GM08714 (cell line): ENCODE measurements around the gene MLXIP.

Source experiments
- H3K4me3 ChIP-seq: fragments of 200-500 bp; sonication (Bioruptor generic); 2 replicates; pipeline ENCODE4 v1.5.1; 2014; ENCODE audit warnings: mild to moderate bottlenecking, low read length, inconsistent platforms
- ZNF274 ChIP-seq: IDR thresholded peaks from 2 replicates; pipeline ENCODE4 v1.6.1; 2012; ENCODE audit warnings: mild to moderate bottlenecking, low read depth, low read length

The MLXIP gene

DNA sequence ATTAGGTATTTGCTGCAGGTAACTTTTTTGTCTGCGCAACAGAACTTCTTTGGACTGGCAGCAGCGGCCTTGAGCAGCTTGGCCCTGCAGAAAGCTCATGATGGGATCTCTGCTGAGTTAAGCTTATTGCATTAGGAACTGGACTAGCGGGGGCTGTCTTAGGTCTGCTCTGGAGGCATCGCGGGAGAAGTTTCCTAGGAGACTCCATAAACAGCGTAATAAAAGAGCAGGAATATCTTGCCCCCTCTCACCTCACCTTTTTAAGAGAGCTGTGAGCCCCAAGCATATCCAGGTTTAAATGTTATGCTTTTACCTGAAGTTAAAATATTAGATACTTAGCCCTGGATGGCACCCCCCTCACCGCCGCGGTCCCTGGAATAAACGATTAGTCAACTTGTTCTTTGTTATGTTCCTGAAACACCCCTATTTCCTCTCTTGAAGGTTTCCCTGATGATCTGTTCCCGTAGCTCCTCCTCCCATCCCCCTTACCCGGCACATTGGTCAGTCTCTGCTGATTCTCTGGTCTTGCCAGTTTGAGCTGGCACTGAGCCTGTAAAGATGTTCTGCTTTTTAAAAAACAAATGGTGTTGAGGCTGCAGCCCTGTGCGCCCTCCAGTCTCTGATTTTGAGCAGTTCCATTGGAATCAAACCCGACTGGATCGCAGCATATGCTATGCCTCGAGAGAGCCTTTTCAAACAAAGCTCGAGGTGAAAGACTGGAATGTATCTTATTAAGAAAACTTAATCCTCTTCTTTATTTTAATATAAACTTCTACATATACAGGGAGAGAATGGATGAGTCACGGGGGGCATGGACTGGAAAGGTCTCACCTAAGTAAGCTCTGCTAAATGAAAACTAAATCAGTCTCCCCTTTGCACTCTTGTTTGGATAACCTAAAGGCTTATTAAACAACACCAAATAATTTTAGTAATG is 1.9 kb downstream of the MLXIP start:
- no peak for TF ChIP-seq ZNF274

DNA sequence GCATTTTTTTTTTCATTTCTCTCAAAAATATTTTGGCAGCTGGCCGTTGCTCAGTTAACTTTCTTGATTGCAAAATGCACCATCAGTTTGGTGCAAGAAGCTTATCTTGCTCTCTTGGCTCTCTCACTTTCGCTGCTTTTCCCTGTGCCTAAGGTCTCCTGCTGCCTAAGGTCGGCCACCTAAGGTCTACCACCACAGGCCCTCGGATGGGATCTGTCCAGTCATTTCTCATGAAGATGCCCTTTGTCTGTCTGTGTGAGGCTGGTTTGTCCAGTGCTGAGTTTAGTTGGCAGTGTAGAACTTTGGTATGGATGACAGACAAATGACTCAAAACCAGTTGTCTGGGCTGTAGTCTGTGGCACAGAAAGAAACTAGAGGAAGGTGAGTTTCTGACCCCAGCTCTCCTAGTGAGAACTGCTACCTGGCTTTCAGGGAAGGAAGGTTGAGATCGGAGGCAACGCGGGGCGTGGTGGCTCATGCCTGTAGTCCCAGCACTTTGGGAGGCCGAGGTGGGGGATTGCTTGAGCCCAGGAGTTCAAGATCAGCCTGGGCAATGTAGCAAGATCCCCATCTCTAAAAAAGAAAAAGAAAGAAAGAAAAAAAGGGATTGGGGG is 2.6 kb downstream of the MLXIP start:
- TF ChIP-seq ZNF274 = no peak
- H3K4me3 ChIP-seq = peak overlapping the region; percentile 36; the same call in 1 of the 2 replicates

More for the DNA sequence above, 1.9 kb downstream of the MLXIP start:
- peak overlapping the region; percentile 64 for H3K4me3 ChIP-seq

DNA sequence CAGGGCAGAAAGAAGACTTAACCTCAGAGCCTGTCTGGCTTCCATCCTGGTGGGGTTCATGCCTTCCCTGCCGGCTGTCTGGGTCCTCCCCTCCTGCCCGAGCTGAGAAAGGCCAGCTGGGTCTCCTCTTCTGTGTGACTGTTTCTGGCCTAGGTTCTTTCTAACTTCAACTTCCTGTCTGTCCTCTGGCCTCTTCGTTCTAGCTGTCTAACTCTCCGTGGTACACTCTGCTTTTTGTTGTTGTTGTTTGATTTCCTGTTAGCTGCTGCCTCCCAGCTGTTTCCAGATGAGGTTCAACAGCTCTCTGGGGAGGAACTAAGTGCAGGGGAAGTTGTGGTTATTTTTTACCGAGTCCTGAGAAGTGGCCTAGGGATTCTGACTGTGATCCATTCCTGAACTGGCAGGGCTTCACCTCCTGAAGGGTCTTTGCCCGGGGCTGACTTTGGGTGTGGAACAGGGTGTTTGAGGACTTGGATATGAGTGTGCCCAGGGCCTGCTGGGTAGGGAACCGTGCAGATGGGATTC is 3.2 kb downstream of the MLXIP start:
- H3K4me3 ChIP-seq = peak overlapping the region; percentile 36; the same call in 1 of the 2 replicates
- no peak for TF ChIP-seq ZNF274

DNA sequence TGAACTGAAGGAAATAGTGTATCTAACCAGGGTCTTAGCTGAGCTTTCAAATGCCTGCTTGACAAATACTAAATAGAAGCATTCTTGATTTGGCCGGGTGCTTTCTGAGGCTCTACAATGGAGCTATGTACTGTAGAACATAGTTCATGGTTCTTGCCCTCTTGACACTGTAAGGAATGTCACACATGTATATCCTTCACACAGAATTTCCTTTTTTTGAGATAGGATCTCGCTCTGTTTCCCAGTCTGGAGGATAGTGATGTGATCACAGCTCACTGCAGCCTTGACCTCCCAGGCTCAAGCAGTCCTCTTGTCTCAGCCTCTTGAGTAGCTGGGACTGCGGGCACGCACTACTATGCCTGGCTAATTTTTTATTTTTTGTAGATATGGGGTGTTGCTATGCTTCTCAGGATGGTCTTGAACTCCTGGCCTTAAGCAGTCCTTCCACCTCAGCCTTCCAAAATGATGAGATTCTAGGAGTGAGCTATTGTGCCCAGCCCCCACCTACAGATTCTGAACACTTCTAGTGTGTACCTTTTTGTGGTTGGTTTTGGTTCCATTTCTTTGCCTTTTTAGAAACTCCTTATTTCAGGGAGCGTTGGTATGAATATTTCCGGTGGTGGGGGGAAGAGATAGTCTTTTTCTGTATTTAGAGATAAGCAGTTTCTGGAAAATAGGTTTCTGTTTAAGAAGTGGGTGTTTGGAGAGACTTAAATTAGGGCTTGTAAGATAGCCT is 4.2 kb downstream of the MLXIP start:
- H3K4me3 ChIP-seq = peak overlapping the region; percentile 39; the same call in 1 of the 2 replicates

DNA sequence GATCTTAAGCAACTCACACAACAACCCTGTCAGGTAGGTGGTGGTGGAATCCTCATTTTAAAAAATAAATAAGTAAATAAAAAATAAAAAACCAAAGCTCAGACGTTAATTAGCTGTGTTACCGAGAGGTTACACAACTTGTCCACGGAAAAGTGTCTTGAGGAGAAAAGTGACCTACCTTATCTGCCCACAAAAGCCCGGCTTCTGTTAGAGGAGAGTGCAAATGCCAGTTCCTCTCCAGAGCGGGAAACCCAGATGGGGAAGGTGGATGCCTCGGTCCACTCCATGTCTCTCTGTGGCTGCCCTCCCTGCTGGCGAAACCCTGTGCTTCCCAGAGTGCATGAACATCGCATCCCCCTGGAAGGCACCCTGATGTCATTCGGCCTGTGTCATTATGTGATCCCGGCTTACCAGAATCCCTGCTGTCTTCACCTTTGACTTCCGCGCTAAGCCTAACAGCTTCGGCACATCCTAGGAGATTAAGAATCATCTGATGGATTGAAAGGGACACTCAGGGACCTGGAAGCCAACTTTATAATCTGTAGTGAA is 6.4 kb downstream of the MLXIP start:
- TF ChIP-seq ZNF274 = no peak
- H3K4me3 ChIP-seq = no peak overlapping the region

More for the DNA sequence above, 4.2 kb downstream of the MLXIP start:
- no peak for TF ChIP-seq ZNF274

DNA sequence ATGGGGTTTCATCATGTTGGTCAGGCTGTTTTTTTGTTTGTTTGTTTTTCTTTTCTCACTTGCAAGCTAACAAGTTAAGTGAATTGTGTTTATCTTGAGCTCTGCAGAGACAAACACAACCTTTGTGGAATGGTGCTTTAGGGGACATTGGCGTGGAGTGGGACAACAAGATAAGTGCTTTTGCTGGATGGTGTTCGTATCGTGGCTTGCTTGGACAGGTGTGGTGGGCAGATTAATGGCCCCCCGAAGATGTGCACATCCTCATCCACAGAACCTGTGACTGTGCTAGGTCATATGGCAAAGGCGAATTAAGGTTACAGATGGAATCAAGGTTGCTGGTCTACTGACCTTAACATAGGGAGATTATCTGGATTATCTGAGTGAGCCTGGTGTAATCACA is 7.0 kb downstream of the MLXIP start:
- no peak for TF ChIP-seq ZNF274
- H3K4me3 ChIP-seq = no peak overlapping the region

DNA sequence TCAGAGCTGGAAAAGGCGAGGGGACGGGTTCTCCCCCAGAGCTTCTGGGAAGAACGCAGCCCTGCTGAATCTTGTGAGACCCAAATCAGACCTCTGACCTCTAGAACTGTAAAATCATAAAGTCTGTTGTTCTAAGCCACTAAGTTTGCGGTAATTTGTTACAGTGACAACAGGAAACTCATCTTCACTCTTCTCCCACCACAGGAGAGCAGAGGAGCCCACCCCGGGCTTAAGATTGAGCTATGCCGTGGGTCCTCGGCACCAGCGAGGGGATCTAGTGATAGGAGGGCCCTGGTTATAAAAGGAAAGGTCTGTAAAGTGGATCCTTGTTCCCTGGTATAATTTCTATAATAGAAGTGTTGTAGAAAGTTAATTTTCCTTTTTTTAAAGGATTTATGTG is 7.6 kb downstream of the MLXIP start:
- no peak overlapping the region for H3K4me3 ChIP-seq
- TF ChIP-seq ZNF274 = no peak

DNA sequence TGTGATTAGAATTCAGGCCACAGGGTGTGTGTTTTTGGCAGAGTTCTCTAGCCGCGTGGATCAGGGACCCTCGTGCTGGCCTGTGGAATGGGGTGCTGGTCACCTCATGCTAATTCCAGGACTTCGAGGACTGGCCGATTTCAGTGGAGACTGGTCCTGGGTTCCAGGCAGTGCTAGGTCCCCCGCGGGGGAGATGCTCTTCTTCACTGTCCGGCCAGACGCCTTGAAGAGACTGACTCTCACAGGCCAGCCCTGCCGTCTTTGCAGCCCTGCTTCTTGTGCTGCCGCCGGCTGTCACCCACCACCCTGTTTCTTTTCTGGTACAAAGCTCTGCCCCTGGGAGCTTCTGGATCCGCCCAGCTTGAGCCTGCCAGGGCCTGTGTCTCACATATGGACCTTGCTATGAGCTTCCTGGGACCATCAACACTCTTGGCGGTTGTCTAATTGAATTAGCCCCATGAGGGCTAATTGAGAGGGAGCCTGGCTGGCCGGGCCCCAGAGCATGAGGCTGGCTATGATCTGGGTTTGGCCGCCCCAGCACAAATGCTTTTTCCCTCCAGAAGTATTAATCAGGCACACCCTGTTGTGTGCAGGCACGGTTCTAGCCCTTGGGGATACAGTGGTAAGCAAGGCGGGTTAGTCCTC is 8.2 kb downstream of the MLXIP start:
- no peak for TF ChIP-seq ZNF274
- no peak overlapping the region for H3K4me3 ChIP-seq

DNA sequence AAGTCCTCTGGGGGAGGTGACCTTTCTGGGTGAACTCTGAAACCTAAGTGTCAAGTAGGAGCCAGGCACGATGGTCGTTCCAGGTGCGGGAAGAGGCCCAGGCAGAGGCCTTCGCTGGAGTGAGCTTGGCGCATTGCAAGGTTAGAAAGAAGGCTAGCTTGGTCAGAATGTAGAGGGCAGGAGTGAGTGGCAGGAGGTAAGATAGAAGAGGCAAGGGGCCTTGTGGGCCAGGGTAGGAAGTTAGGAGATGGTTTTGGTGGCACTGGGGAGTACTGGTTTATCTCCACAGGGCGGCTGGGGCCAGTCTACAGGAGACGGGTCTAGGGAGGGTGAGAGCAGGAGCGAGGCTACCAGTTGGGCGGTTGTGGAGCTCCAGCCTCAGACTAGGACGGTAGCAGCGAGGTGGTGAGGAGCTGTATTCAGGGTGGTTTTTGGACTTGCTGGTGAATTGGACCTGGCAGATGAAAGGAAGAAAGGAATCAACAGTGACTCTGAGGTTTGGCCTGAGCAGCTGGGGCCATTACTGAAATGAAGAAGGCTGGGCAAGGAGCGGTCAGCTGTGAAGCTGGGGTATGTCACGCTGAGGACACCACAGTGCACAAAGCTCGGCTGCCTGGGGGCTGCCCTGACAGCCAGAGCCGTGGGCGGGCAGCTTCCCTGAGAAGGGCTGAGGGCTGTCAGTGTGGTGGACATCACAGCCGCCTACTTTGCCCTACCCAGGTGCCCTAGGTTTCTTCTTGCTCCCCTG is 9.0 kb downstream of the MLXIP start:
- no peak for TF ChIP-seq ZNF274
- no peak overlapping the region for H3K4me3 ChIP-seq

DNA sequence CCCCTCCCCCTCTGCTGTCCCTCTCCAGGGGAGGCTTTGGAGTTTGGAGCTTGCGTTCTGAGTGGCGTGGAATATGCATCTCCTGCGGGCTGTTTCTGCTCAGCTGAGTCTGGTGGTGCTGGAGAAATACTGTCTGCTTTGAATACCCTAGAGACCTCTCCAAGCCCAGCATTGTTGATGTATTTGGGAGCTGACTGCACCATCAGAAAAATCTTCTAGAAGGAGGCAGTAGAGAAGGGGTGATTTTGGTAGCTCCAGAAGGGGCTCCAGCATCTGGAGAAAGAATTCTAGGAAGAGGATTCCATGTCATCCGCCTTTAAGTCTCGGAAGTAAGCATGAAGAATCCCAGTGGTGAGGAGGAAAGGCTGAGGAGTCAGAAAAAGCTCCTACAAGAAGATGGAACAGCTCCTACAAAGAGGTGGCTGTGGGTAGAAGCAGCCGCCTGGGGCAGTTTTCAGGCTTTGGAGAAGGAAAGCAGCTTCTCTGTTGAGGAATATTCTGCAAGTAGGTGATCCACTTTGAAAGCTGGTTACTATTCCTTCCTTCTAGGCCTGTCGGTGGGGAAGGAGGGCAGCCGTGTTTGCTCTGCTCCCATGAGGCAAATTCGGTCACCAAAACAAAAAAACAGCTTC is 9.7 kb downstream of the MLXIP start:
- TF ChIP-seq ZNF274 = no peak
- H3K4me3 ChIP-seq = no peak overlapping the region

DNA sequence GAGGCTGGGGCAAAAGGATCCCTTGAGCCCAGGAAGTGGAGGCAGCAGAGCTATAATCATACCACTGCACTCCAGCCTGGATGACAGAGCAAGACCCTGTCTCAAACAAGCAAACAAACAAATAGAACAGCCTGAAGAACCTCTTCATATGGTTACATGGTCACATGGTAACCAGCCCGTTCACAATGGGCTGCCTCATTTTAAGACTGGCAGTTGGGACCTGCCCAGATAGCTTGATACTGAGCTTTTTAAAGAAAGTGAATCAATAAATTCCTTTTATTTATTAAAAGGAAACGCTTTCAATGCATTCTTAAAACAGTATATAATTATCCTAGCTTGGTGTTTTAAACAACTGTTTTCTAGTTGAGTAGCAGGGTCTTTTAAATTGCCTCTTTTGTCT is 10.5 kb downstream of the MLXIP start:
- no peak overlapping the region for H3K4me3 ChIP-seq
- TF ChIP-seq ZNF274 = no peak

DNA sequence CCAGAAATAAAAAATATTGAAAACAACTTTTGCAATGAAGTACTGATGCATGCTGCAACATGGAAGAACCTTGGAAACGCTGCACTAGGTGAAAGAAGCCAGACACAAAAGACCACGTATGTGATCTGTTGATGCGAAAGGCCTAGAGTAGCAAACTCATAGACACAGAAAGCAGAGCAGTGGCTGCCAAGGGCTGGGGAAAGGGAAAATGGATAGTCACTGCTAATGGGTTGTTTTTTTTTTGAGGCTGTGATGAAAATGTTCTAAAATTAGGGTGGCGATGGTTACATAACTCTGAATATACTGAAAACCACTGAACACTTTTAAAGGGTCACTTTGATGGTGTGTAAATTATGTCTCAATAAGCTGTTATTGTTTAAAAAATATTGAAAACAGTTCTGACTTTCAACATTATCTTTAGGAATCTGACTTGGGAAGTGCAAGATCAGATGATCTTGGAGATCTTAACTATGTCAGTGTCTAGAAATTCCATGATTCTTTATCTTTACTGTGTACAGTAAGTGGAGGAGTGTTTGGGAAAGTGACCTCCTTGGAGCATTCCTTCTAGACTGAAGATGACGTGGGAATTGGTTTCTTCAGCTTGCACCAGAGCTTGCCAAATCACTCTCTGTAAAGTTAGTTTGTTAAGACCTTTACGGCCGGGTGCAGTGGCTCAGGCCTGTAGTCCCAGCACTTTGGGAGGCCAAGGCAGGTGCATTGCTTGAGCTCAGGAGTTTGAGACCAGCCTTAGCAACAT is 12.4 kb downstream of the MLXIP start:
- no peak for TF ChIP-seq ZNF274
- no peak overlapping the region for H3K4me3 ChIP-seq
